ENCODE measurements around the gene IL9. TPM values are rescaled to one million over a fixed set of nuclear protein-coding genes. Genes with fewer than 3 reads are reported as not detected.

Gene IL9
- total RNA-seq (2012; rRNA removed) (not detected in 2 replicates), polyA plus RNA-seq (2012; rRNA removed) (not detected in 2 replicates), Bru-seq, nascent RNA (not detected), BruChase-seq, experiment 1, labeled RNA remaining after a 6-hour chase (not detected), BruChase-seq, experiment 2, labeled RNA remaining after a 2-hour chase (not detected)
- not detected in 2 replicates for polyA plus RNA-seq (2012; cell fraction: cytosol; rRNA removed)
- not detected in 2 replicates for polyA plus RNA-seq (2012; cell fraction: nucleus; rRNA removed; ENCODE audit: low replicate concordance)
- long read RNA-seq, result 0 reads

GRCh38 chr5:135895474-135896006 is at the start of gene IL9:
IL9 (minus strand) TSS chr5:135895841; CDS start chr5:135895816, 25 bp downstream.
- H2AK9ac ChIP-seq (replicated peaks; ENCODE audit: low read depth, low read length, poor library complexity), result no peak within 1 kb of the TSS
- H3K9ac ChIP-seq (ENCODE audit: low read depth, low read length), result no peak within 1 kb of the TSS
- H3K56ac ChIP-seq (ENCODE audit: extremely low read depth, insufficient read depth, low read length), result no peak within 1 kb of the TSS
- H3K9me1 ChIP-seq (ENCODE audit: insufficient read depth, low read length), result no peaks in the 10 kb centered on the region
- H3K4me2 ChIP-seq (ENCODE audit: low read depth, low read length), result no peak within 1 kb of the TSS
- no peak within 1 kb of the TSS for H2BK20ac ChIP-seq (ENCODE audit: low read depth, low read length)
- WGBS, 2 experiments (ENCODE audit: extremely low coverage in 2 of 2, insufficient read length in 1 of 2), result 52% methylated on average over 3 of the region's 7 CpGs; no CpG with 5 or more reads in 1 of the 2 experiments
- ATAC-seq (ENCODE audit: low read depth) (no peak), DNase-seq (no peak)
- H4K20me1 ChIP-seq (ENCODE audit: insufficient read depth, low read length), result no peaks in the 10 kb centered on the region
- no peak within 1 kb of the TSS for H2AK5ac ChIP-seq (ENCODE audit: low read depth, low read length)
- no peak within 1 kb of the TSS for H2BK120ac ChIP-seq (ENCODE audit: low read depth, low read length)
- H3K14ac ChIP-seq (replicated peaks; ENCODE audit: low read depth, low read length), result no peak within 1 kb of the TSS
- no peaks in the 10 kb centered on the region for H3K36me3 ChIP-seq (ENCODE audit: control insufficient read depth, insufficient read depth, low read length)
- no peak within 1 kb of the TSS for H4K8ac ChIP-seq (ENCODE audit: low read depth in 2 of 2, low read length in 2 of 2)
- no peak within 1 kb of the TSS for H2BK15ac ChIP-seq (ENCODE audit: low read depth, low read length)
- peaks cover 5% of the 10 kb centered on the region; the same call in 1 of the 2 replicates for H3K4me1 ChIP-seq (ENCODE audit: control insufficient read depth, insufficient read depth, low read length)
- ChIA-PET CTCF (interaction anchor here (0.7 kb wide), 1 partner anchor 354 kb away, joined by 3 read pairs; no protein-coding TSS in a partner anchor), POLR2A (ENCODE audit: unreplicated experiment) (no interaction called here)
- no peak within 1 kb of the TSS for H3K4me3 ChIP-seq (ENCODE audit: insufficient read depth, low read depth, low read length)
- no peak within 1 kb of the TSS for H2AFZ ChIP-seq (replicated peaks; ENCODE audit: low read length, poor library complexity)
- no peak within 1 kb of the TSS for H3K4ac ChIP-seq (ENCODE audit: low read depth, low read length)
- no peaks in the 10 kb centered on the region for H3K79me1 ChIP-seq (ENCODE audit: low read depth in 1 of 2, low read length in 2 of 2)
- no peak within 1 kb of the TSS for H3K18ac ChIP-seq (ENCODE audit: low read depth, low read length)
- no peak within 1 kb of the TSS for H3K23ac ChIP-seq (ENCODE audit: low read depth, low read length)
- TF ChIP-seq USF2 (IDR thresholded peaks at IDR 0.05; ENCODE audit: low read depth, low read length), result no peak
- H3K27ac ChIP-seq (ENCODE audit: insufficient read depth, low read length), result no peak within 1 kb of the TSS
- no peak within 1 kb of the TSS for H2BK5ac ChIP-seq (ENCODE audit: low read depth, low read length, poor library complexity, severe bottlenecking)
- dilution Hi-C loops (cut with HindIII; ENCODE audit: low sequenced_read_pairs, unreplicated experiment), result no loop called here
- peaks cover 2% of the 10 kb centered on the region; the same call in 1 of the 2 replicates for H3K9me3 ChIP-seq (ENCODE audit: control insufficient read depth, insufficient read depth, low read length)
- intact Hi-C loops (cut with micrococcal nuclease), result loop anchor here (5.0 kb wide), 1 partner anchor 37 kb away; no protein-coding TSS in a partner anchor
- BruUV-seq (replicated peaks), result no TSS peak
- H3K27me3 ChIP-seq (ENCODE audit: control insufficient read depth, insufficient read depth, low read length), result peaks cover 36% of the 10 kb centered on the region
- no peak within 1 kb of the TSS for H4K91ac ChIP-seq (ENCODE audit: insufficient read depth, low read depth, low read length)
- H4K5ac ChIP-seq (ENCODE audit: low read depth, low read length), result no peak within 1 kb of the TSS
- in situ Hi-C loops (cut with MboI; ENCODE audit: low sequenced_read_pairs), result no loop called here

Measured in IMR-90 (cell line).